ENCODE results near the gene TUBGCP2. TPM values are rescaled to one million over a fixed set of nuclear protein-coding genes. Genes with fewer than 3 reads are reported as not detected.

The TUBGCP2 gene
- total RNA-seq, 1 donor from 2014 or later: 55.4 TPM

- peaks cover 9% of the 10 kb centered on the region for H3K4me1 ChIP-seq
- H3K79me2 ChIP-seq (ENCODE audit: low read depth): no peaks in the 10 kb centered on the region
- H2AFZ ChIP-seq (replicated peaks): no peak overlapping the region
- H3K36me3 ChIP-seq: no peaks in the 10 kb centered on the region
- H3K4me3 ChIP-seq: no peak overlapping the region
- H3K27me3 ChIP-seq: peaks cover 9% of the 10 kb centered on the region
- no peaks in the 10 kb centered on the region for H4K20me1 ChIP-seq (ENCODE audit: low read depth)
- no peak overlapping the region for H3K27ac ChIP-seq
- Mint-ChIP-seq H3K9me3 (no peaks in the 10 kb centered on the region), H3K4me3 (no peak overlapping the region), H3K27ac (no peak overlapping the region), H3K4me1 (peaks cover 2% of the 10 kb centered on the region), H3K27me3 (ENCODE audit: insufficient read depth, low read depth) (peaks cover 2% of the 10 kb centered on the region), H3K36me3 (no peaks in the 10 kb centered on the region)
- no peak for DNase-seq (ENCODE audit: low spot score)
- H3K9ac ChIP-seq: no peak overlapping the region
- no peaks in the 10 kb centered on the region for H3K9me3 ChIP-seq (ENCODE audit: low read depth)
- no peak for TF ChIP-seq EZH2 (IDR thresholded peaks at IDR 0.05)
- no peak for TF ChIP-seq CTCF (IDR thresholded peaks at IDR 0.05)
- no peak for TF ChIP-seq EZH2phosphoT487 (IDR thresholded peaks at IDR 0.05)
- no peak overlapping the region for H3K4me2 ChIP-seq
- peaks cover 2% of the 10 kb centered on the region for H3F3A ChIP-seq (ENCODE audit: low read depth)
Observed at GRCh38 chr10:133270773-133271297, 37.8 kb downstream of the TUBGCP2 start.

DNA sequence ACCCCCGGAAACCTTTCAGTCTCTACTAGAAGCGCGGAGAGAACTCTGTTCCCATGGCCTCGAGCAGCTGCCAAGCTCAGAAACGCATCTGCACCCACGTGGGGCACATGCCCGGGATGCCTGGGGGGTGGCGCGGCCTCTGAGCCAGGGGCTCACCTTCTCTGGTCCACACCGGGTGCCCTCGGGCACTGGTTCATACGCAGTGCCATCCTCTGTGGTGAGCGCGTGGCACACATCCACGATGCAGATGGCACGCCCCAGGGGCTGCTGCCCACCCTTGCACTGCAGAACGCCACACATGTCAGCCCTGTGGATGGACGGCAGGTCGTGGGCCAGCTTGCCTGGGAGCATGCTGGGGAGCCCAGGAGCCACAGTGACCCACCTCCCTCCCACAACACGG, 38.5 kb downstream of the TUBGCP2 start:
- peaks cover 3% of the 10 kb centered on the region for H3K4me1 ChIP-seq
- Mint-ChIP-seq H3K27me3 (ENCODE audit: insufficient read depth, low read depth) (peaks cover 2% of the 10 kb centered on the region), H3K9me3 (no peaks in the 10 kb centered on the region), H3K4me1 (peaks cover 6% of the 10 kb centered on the region), H3K36me3 (no peaks in the 10 kb centered on the region), H3K4me3 (no peak overlapping the region), H3K27ac (no peak overlapping the region)
- H3K36me3 ChIP-seq: no peaks in the 10 kb centered on the region
- no peak overlapping the region for H3K4me2 ChIP-seq
- no peak overlapping the region for H3K4me3 ChIP-seq
- peaks cover 2% of the 10 kb centered on the region for H3F3A ChIP-seq (ENCODE audit: low read depth)
- TF ChIP-seq CTCF (IDR thresholded peaks at IDR 0.05) (no peak), EZH2 (IDR thresholded peaks at IDR 0.05) (no peak), EZH2phosphoT487 (IDR thresholded peaks at IDR 0.05) (no peak)
- no peaks in the 10 kb centered on the region for H4K20me1 ChIP-seq (ENCODE audit: low read depth)
- peaks cover 2% of the 10 kb centered on the region for H3K27me3 ChIP-seq
- H3K79me2 ChIP-seq (ENCODE audit: low read depth): no peaks in the 10 kb centered on the region
- H2AFZ ChIP-seq (replicated peaks): no peak overlapping the region
- H3K9ac ChIP-seq: no peak overlapping the region
- no peak overlapping the region for H3K27ac ChIP-seq
- H3K9me3 ChIP-seq (ENCODE audit: low read depth): no peaks in the 10 kb centered on the region
- DNase-seq (ENCODE audit: low spot score): no peak

DNA sequence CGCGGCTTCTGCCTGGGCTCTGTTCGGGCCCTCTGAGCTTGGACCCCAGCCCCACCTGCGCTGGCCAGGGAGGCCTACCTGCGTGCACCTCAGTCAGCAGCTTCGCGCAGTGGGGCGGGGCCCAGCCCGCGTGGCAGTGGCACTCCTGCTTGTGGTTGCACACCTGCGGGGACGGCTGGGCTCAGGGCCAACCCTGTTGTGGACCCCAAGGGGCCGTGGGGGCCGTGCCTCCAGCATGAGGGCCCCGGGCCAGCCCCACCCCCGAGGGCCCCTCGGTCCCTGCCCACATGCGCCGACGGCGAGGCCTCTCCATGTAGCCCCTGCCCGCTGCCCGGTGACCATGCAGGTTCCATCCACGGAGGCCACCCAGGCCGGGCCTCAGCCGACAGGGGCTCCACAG, 39.3 kb downstream of the TUBGCP2 start:
- H3K27me3 Mint-ChIP-seq (ENCODE audit: insufficient read depth, low read depth): peaks cover 4% of the 10 kb centered on the region
- Histone ChIP-seq H3K4me3 (no peak overlapping the region), H3K27ac (no peak overlapping the region), H3K4me1 (no peaks in the 10 kb centered on the region), H3K9me3 (ENCODE audit: low read depth) (no peaks in the 10 kb centered on the region), H3K9ac (no peak overlapping the region), H2AFZ (replicated peaks) (no peak overlapping the region), H3F3A (ENCODE audit: low read depth) (no peaks in the 10 kb centered on the region), H3K79me2 (ENCODE audit: low read depth) (no peaks in the 10 kb centered on the region), H3K36me3 (no peaks in the 10 kb centered on the region), H3K4me2 (no peak overlapping the region), H4K20me1 (ENCODE audit: low read depth) (no peaks in the 10 kb centered on the region), H3K27me3 (peaks cover 2% of the 10 kb centered on the region)
- H3K36me3 Mint-ChIP-seq: no peaks in the 10 kb centered on the region
- no peak overlapping the region for H3K27ac Mint-ChIP-seq
- peaks cover 6% of the 10 kb centered on the region for H3K4me1 Mint-ChIP-seq
- TF ChIP-seq EZH2phosphoT487 (IDR thresholded peaks at IDR 0.05) (no peak), CTCF (IDR thresholded peaks at IDR 0.05) (no peak), EZH2 (IDR thresholded peaks at IDR 0.05) (no peak)
- no peak for DNase-seq (ENCODE audit: low spot score)
- no peak overlapping the region for H3K4me3 Mint-ChIP-seq
- H3K9me3 Mint-ChIP-seq: no peaks in the 10 kb centered on the region

All from neural progenitor cell (in vitro differentiated cells).